Lower leg skin (tissue), 4 donors: ENCODE measurements around the gene MAP6D1. TPM values are rescaled to one million over a fixed set of nuclear protein-coding genes. Genes with fewer than 3 reads are reported as not detected.
"Not testable (repeated sequence)": the region's sequence is repeated elsewhere in the genome, so short reads cannot be mapped to it uniquely, and the experiment has no call there.

Source experiments
- DNase-seq, 2 donors: peaks; one replicate each; pipeline ENCODE4 v3.0.0-alpha.2; 2019; ENCODE audit warnings: low spot score in 2 of 2
- H3K4me3 ChIP-seq: fragments of 200-600 bp; sonication (generic); 2 replicates; pipeline ENCODE4 v1.5.1; 2017; ENCODE audit warnings: mild to moderate bottlenecking, low read depth; ENCODE audit not compliant: poor library complexity, severe bottlenecking
- POLR2A ChIP-seq, 2 donors: fragments of 450-650 bp; IDR thresholded peaks; one replicate each; pipeline ENCODE4 v1.6.1; 2016 to 2017; ENCODE audit warnings: antibody characterized with exemption in 2 of 2, mild to moderate bottlenecking in 1 of 2, moderate library complexity in 1 of 2
- WGBS, 2 donors: methylation state at CpG; one replicate each; pipeline ENCODE4 v1.1.5; 2018; 5-methylcytosine and 5-hydroxymethylcytosine counted together
- intact Hi-C: fragments of 100-400 bp; cut with DNase I; formaldehyde crosslinking; loops from one replicate; pipeline ENCODE4 v1.15.0; 2023; ENCODE audit warnings: low total_unique reads
- total RNA-seq, 4 donors: library from RNA; depleted of rRNA; stranded (reverse); fragments of >200 nt; gene quantifications; one replicate each; pipeline ENCODE4 v1.1.0, GENCODE V29; 2016
- TF ChIP-seq, protein P1 (sequence below), 3 donors: fragments of 450-650 bp; IDR thresholded peaks; one replicate each; pipeline ENCODE4 v1.5.1; 2016; ENCODE audit warnings: antibody characterized with exemption in 3 of 3, mild to moderate bottlenecking in 3 of 3, moderate library complexity in 2 of 3

The MAP6D1 gene
- total RNA-seq, 4 donors from 2014 or later = 2.6 to 19.2 (median 11.7) TPM

DNA sequence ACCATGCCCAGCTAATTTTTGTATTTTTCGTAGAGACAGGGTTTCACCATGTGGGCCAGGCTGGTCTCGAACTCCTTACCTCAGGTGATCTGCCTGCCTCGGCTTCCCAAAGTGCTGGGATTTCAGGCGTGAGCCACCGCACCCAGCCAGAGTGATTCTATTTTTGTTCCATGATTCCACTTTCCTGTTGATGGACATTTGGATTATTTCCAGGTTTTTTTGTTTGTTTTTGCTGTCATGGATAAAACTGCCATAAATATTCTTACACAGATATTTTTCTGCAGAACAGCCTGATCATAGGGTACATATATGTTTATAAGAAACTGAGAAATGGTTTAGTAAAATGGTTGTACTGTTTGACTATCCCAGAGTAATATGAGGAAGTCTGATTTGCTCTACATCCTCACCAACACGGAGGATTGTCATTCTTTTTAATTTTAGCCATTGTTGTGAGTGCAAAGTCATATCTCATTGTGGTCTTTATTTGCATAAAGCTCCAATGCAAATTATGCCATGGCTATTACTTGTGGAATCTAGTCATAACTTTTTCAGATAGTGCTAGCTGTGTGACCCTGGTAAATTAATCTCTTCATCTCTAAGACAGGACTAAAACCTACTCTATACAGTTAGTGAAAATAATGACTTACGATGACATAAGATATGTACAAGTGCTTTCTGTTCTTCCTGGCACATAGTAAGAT lies 42.7 kb downstream of the MAP6D1 start:
- TF ChIP-seq, protein P1, sequence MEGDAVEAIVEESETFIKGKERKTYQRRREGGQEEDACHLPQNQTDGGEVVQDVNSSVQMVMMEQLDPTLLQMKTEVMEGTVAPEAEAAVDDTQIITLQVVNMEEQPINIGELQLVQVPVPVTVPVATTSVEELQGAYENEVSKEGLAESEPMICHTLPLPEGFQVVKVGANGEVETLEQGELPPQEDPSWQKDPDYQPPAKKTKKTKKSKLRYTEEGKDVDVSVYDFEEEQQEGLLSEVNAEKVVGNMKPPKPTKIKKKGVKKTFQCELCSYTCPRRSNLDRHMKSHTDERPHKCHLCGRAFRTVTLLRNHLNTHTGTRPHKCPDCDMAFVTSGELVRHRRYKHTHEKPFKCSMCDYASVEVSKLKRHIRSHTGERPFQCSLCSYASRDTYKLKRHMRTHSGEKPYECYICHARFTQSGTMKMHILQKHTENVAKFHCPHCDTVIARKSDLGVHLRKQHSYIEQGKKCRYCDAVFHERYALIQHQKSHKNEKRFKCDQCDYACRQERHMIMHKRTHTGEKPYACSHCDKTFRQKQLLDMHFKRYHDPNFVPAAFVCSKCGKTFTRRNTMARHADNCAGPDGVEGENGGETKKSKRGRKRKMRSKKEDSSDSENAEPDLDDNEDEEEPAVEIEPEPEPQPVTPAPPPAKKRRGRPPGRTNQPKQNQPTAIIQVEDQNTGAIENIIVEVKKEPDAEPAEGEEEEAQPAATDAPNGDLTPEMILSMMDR (IDR thresholded peaks at IDR 0.05) = no peak
- TF ChIP-seq POLR2A (IDR thresholded peaks at IDR 0.05) = no peak
- no peak for DNase-seq
- H3K4me3 ChIP-seq = no peak overlapping the region
- 69 to 71% methylated on average over 7 of the region's 7 CpGs for WGBS, 2 donors
- intact Hi-C loops = no loop called here

DNA sequence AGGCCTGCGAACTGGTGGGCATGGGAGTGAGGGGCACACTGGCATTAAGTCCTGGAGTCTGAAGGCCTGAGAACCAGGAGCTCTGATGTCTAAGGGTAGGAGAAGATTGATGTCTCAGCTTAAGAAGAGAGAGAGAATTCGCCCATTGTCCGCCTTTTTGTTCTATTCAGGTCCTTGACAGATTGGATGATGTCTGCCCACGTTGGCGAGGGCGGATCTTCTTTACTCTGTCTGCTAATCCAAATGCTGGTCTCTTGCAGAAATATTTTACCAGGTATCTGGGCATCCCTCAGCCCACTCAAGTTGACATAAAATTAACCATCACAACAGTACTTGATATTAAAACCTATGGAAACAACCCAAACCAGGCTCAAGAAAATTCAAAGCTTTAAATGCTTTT lies 44.1 kb downstream of the MAP6D1 start:
- intact Hi-C loops = no loop called here
- DNase-seq = no peak
- WGBS, 2 donors = 95 to 97% methylated on average over 6 of the region's 6 CpGs
- TF ChIP-seq POLR2A (IDR thresholded peaks at IDR 0.05) = no peak
- TF ChIP-seq, protein P1 (IDR thresholded peaks at IDR 0.05) = no peak
- H3K4me3 ChIP-seq = no peak overlapping the region

DNA sequence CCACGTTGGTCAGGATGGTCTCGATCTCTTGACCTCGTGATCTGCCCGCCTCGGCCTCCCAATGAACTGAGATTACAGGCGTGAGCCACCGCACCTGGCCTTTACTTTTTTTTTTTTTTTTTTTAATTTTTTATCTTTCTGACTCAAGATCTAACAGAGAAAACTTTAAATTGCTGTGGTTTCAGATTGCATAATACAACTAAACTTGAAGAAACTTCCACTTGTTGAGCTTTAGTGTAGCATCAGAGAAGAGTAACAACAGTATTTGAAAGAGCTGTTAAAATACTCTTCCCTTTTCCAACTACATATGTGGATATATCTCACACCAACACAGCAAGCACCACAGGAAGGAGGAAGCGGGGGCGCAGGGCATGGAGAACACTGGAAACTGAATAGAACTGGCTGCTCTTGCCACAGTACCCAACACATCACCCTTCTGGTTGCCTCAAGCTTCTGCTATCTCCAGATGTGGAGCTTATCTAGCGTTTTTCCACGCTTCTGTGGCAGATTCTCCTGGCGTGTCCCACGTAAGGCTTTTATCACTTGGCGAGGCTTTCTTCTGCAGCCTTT lies 45.4 kb downstream of the MAP6D1 start:
- TF ChIP-seq POLR2A (IDR thresholded peaks at IDR 0.05) = no peak
- TF ChIP-seq, protein P1 (IDR thresholded peaks at IDR 0.05) = no peak
- intact Hi-C loops = no loop called here
- DNase-seq = no peak
- 90 to 92% methylated on average over 14 of the region's 14 CpGs for WGBS, 2 donors
- no peak overlapping the region for H3K4me3 ChIP-seq

DNA sequence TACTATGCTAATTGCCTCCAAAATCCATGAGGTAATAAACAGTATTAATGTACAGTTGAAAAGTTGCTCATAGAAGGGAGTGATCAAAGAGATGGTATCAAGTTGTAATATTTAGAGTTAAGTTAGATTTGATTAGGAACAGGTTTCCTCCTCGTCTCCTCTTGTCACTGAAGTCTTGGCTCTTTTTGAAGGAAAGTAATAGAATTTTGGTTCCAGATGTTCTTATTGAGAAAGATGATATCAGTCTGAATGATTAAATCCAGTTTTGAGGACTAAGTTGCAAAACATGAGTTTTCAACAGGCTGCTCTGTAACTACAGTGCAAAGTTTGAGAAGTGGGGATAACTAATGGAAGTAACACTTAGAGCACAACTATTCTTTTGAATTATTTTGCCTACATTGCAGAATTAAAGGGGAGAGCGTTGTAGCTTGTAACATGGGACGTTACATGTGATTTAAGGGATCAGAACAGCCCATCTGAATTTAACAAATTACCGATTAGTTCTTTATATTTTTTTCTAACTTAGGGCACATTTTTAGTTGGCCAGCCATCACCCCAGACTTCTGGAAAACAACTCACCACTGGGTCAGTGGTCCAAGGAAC lies 48.3 kb downstream of the MAP6D1 start:
- WGBS, 2 donors = 69 to 76% methylated on average over 4 of the region's 4 CpGs

DNA sequence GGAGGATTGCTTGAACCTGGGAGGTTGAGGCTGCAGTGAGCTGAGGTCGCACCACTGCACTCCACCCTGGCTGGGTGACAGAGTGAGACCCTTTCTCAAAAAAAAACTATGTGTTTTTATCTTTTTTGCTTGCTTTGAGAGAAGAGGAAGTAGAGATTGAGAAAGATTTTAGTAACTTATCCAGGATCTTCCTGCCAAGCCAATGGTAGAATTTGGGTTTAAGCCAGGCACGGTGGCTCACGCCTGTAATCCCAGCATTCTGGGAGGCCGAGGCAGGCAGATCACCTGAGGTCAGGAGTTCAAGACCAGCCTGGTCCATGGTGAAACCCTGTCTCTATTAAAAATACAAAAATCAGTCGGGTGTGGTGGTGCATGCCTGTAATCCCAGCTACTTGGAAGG lies 48.9 kb downstream of the MAP6D1 start:
- DNase-seq, H3K4me3 ChIP-seq, intact Hi-C loops: not testable (repeated sequence)
- 58 to 60% methylated on average over 5 of the region's 5 CpGs for WGBS, 2 donors

More for the DNA sequence above, 48.3 kb downstream of the MAP6D1 start:
- DNase-seq = no peak
- intact Hi-C loops = no loop called here
- H3K4me3 ChIP-seq = no peak overlapping the region
- no peak for TF ChIP-seq POLR2A (IDR thresholded peaks at IDR 0.05)
- TF ChIP-seq, protein P1 (IDR thresholded peaks at IDR 0.05) = no peak

DNA sequence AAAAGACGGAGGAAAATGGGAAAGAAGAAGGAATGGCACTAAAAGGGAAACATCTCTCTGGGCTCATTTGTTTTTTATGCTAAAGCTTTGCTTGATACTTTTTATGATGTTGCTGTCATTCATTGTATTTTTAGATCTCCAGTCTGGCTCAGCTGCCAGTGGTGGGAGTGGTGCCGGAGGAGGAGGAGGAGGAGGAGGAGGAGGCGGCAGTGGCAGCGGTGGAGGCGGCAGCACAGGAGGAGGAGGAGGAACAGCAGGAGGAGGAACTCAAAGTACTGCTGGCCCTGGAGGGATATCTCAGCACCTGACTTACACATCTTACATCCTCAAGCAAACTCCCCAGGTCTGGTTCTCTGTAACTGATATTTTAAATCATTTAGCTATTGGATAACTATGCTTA lies 49.6 kb downstream of the MAP6D1 start:
- no peak overlapping the region for H3K4me3 ChIP-seq
- DNase-seq = no peak
- intact Hi-C loops = no loop called here
- TF ChIP-seq POLR2A (IDR thresholded peaks at IDR 0.05) = no peak
- TF ChIP-seq, protein P1 (IDR thresholded peaks at IDR 0.05) = no peak
- 27 to 47% methylated on average over 5 of the region's 5 CpGs for WGBS, 2 donors
